HG03354 (cell line): ENCODE data around the gene NOVA2.

ENCODE experiments used
- ATAC-seq: cut with Tn5 transposase; IDR thresholded peaks from one replicate; pipeline ENCODE4 v1.9.1; 2021; ENCODE audit warnings: mild to moderate bottlenecking; ENCODE audit not compliant: unreplicated experiment, poor library complexity, severe bottlenecking

The NOVA2 gene

DNA sequence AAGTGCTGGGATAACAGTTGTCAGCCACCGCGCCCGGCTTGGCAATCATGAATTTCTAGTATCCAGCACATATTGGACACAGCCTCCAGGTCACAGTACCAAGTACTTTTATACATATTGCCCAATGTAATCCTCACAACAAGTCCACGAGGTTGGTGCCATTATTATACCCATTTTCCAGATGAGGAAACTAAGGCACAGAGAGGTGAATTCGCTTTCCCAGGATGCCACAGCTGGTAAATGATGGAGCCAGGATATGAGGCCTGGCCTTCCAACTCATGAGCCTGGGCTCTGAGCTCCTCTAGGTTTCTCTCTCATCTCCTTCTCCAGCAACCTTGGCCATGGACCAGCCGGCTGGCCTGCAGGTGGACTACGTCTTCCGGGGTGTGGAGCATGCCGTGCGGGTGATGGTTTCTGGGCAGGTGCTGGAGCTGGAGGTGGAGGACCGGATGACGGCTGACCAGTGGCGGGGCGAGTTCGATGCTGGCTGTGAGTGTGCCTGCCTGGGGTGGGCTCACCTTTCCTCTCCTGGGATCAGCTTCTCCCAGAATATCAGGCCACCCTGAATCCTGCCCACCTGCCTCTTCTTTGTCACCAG, 29.1 kb upstream of the NOVA2 start:
- no peak for ATAC-seq

DNA sequence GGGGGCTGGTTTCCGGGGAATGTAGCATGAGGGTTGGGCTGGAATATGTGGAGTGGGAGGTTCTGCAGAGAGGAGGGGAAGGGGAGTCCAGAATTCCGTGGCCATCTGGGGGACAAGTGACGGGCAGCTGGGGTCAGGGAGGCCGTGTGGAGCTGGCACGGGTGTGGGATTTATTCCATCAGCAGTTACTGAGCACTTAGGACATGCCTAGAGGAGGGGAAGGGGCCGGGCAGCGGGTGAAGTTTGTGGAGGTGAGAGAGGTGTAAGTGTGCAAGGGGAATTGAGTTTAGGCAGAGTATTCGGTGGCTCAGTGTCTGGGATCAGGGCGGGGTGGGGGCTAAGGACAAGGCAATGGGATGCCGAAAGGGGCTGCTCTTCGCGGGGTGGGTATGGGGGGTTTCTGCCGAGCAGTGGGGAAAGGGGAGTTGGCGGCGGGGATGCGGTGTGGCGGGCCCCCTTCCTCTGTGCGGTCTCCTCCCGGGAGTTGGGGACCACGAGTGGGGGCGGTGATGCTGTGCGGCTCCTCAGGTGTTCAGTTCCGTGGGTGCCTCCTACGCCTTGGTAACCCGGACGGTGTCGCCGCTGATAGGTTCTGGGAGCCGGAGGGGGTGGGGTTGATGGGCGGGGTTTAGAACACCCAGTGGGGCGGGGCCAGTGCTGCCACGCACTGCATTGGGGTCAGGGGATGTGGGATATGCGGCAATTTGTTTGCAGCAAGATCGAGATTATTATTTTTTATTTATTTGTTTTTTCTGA, 27.0 kb upstream of the NOVA2 start:
- no peak for ATAC-seq

DNA sequence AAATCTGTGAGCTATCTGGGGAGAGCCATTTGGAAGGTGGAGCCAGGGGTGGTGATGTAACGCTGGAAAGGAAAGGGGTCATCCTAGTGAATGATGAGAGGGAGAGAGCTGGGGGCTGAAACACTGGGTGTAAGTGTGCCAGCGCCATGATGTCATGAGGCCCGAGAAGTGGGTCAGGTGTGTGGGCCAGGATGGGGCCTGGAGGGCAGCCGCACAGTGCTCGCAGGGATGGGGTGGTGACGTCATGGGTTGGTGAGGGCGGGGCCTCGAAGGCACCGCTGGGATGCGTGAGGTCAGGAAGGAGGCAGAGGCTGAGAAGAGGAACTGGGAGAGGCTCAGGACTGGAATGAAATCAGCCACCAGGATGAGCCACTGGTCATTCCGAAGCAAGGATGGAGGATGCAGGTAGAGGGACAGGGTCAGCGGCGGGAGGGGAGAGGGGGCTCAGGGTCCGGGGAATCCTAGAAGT, 26.0 kb upstream of the NOVA2 start:
- no peak for ATAC-seq

DNA sequence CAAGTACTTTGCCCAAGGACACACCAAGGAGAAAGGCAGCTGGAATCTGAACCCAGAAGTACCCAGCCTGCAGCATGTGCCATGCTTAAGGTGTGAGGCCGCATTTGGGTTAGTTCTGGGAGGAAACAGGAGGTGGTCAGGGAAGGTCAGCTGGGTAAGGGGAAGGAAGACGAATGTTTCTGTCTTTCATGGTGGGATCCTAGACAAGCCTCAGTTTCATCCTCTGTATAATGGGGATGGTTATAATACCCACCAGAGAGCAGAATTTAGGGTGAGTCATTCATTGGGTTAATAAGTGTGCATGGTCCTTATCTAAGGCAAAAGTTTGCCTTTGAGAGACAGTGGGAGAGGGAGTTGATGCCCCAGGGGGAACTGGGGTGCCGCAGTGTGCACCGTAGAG, 25.2 kb upstream of the NOVA2 start:
- no peak for ATAC-seq

DNA sequence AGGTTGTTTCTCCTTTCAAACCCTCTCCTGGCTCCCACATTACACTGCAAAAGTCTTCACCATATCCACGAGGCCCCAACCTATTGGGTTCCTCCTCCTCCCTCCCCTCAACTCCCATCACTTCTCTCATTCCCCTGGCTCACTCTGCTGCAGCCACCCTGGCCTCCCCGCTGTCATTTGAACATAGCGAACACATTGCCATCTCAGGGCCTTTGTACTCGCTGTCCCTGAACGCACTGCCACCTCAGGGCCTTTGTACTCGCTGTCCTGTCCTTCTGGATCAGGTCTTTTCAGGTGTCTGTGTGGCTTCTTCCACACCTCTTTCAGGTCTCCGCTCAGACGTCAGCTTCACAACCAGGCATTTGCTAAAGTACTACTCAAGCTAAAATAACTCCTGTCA, 23.3 kb upstream of the NOVA2 start:
- no peak for ATAC-seq

DNA sequence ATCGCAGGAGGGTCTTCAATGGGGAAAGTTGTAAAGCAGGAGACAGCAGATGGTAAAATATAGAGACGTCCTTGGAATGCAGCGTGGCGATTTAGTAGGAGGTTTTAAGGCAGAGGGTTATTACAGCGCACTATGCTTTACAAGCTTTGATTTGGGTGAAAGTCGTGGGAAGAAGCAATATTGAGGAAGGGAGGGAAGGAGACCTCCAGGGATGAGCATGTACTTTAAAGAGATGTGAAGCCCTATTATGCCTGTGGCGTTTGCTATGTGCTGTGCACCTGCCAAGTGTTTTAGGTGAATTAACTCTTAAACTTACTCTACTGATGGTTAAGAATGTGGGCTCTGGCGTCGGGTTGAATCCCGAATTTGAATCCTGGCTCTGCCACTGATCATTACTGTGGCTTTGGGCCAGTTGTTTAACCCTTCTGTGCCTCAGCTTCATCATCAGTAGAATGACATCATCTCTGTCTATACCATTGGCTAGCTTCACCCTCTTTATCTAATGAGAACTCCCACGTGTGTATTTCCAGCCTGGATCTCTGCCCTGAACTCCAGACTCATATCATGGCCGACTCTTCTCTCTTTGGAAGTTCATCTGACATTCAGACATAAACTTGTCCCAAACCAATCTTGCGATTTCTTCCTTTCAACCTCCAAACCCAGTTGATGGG, 22.2 kb upstream of the NOVA2 start:
- ATAC-seq = no peak

DNA sequence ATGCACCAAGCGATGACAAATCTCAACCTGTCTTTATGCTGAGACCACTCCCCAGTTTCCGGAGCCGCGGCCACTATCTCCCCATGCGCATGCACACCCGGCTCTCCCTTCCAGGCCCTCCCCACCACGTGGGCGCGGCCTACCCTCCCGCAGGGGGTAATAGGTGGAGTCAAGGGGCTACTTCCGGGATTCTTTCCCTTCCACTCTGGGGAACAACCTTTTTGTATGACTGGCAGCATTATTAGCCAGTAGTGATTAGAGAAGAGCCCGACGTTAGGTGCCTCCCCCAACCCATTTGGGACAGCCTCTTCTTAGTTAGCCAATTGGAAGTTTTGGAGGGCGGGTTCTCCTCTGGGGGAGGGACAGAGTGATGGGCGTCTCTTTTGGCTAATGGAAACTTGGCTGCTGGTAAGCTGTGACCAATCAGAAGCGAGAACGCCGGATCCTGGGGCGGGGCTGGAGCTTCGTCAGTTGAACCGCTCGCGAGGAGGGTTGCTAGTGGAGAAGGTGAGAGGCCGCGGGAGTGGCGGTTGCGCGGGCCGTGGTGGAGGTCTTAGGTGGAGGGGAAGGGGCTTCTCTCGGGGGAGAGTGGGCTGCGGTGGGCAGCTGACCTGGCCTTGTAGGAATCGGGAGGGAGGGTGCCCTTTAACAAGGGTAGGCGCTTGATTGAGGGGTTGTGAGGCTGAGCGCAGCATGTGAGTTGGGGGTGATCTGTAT, 21.5 kb upstream of the NOVA2 start, which contains the start of gene CCDC61:
CCDC61 (plus strand) TSS at position 470 of the 717 bp plus-strand sequence. CDS start 7,552 bp downstream, outside the sequence.
- peak; percentile 94 for ATAC-seq

DNA sequence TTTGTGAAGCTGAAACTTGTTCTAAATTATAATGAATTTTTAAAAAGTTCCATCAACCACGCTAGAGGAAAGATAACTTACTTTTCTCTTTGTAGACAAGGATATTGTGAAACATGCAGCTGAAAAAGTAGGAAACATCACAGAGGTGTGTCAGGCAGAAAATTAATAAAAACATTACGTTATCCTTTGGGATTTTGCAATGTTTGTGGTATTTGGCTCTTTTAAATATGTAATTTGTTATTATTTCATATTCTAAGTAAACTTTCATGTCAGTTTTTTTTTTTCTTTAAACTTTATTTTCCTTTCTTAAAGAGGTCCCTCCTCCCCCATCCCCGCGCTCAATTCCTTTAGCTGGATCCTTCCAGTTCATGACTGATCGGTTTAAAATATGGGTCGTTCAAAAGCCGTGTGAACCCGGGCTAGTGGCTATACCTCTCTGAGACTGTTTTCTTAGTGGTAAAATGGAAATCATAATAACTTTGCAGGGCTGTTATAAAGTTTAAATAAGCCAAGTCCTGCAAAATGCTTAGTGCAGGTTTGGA, 20.9 kb upstream of the NOVA2 start:
- ATAC-seq = peak; percentile 4

DNA sequence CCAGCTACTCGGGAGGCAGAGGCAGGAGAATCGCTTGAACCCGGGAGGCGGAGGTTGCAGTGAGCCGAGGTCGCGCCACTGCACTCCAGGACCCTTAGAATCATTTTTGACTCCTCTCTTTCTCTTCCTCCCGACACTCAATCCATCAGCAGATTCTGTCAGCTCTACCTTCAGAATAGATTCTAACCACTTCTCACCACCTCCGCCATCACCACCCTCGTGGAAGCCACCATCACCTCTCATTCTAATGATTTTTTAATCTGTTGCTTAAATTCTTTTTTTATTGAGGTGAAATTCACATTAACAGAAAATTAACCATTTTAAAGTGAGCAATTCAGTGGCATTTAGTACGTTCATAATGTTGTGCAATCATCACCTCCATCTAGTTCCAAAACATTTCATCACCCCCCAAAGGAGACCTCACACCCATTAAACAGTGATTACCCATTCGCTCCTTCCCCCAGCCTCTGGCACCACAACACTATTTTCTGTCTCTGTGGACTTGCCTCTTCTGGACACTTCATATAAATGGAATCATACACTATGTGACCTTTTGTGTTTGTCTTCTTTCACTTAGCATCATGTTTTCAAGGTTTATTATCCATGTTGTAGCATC, 16.6 kb upstream of the NOVA2 start:
- ATAC-seq = no peak

DNA sequence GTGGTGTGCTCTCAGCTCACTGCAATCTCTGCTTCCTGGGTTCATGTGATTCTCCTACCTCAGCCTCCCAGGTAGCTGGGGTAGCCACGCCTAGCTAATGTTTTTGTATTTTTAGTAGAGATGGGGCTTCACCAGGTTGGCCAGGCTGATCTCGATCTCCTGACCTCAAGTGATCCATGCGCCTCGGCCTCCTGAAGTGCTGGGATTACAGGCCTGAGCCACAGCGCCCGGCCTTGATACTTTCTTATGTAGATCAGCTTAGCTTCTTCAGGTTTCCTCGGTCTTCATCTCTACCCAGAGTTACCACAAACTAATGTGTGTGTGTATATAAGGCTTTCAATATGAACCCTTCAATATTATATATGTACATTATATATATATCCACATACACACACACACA, 11.7 kb upstream of the NOVA2 start:
- ATAC-seq = no peak

DNA sequence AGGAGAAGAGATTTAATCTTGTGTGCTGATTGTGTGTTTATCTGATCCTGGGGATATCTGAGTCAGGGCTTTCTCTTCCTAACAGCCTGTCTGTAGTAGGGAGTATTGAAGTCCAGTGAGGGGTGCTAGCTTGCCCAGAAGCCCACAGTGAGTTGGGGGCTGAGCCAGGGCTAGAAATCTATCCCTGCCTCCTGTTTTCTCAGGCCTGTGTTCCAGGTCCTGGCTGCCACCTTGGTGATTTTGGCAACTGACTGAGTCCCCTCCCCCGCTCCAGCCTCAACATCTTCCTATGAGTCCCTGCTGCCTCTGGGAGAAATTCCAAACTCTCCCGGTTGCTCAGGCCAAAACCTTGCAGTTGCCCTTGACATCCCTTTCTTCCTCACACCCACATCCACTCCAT, 7.7 kb upstream of the NOVA2 start:
- ATAC-seq = no peak

DNA sequence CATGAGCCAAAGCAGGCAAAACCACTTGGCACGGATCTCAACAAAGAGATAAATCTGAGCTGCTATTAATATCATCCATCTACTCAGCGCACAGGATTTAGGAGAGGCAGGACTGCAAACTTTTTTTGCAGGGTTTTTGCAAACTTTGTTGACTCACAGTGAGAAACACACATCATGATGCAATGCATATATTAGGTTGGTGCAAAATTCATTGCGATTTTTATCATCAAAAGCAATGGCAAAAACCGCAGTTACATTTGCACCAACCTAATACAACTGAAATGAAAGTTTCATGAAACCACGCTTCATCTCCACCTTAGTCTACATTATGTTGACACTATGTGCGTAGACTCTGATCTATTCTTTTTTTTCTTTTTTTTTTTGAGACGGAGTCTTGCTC, 4.5 kb upstream of the NOVA2 start:
- no peak for ATAC-seq

DNA sequence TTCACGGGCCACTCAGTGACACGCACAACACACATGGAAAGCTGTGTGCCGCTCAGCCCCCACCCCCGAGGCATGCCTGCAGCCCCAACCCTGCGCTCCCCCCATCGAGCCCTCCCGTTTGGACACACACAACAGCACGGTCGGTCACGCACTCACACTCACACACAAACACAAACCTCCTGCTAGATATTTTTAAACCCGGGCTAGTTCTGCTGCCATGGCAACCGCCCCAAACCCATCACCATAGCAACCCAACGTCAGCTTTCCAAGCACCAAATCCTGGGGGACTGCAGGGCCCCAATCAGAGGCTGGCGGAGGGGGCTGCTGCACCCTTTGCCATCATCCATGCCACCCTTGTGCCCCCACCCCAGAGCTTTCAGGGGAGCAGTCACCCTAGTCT, 2.5 kb upstream of the NOVA2 start:
- ATAC-seq = no peak

DNA sequence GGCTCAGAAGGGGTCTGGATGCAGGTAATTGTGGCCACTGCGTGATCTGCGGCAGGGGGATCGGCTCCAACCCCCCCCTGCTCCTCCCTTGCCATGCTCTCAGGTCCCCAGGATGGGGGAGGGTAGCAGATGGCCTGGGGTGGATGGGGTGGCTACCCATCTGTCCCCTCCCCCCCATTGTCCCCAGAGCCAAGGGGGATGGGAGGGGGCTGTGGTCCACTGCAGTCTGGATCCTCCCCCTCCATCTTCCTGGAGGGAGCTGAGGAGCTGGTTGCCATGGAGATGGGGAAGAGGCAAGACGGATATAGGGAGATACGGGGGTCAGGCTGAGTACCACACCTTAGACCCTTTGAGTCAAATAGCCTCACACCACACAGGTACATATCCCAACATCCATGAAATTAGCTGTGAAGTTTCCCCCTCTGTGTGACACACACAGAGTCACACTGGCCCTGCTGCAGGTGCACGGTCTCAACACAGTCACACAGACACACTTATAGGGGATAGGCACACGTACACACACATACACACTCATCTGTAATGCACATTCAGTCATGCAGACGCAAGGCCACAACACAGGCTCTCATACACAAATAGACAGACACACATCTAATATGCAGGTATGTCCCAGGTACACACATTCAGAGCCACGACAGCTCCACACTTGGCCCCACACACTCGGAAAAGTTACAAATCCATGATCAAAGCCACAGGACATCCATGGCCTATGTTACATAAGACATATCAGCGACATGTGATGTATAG, 1.8 kb upstream of the NOVA2 start:
- no peak for ATAC-seq

DNA sequence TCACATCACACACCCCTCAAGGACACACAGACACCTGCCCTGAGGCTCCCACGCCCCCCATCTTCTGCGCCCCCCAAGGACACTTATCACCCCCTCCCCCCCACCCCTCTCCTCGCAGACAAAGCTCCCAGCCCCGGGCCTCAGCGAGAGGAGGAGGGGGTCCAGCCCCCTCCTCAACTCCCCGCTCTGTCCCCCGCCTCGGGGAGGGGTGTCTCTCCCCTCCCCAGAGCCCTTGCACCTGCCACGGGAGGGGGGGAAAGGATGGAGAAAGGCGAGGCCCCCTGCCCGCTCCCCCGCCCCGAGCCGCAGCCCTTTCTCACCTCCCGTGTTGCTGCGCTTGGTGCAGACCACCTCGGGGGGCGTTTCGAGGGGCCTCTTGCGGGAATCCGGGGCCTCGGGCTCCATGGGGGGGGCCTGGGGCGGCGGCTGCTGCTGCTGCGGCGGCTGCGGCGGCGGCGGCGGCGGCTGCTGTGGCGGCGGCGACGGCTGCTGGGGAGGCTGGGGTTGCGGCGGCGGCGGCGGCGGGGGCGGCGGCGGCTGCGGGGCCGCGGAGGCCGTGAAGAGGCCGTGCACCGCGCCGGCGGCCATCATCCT, 621 bp downstream of the NOVA2 start:
- no peak for ATAC-seq

DNA sequence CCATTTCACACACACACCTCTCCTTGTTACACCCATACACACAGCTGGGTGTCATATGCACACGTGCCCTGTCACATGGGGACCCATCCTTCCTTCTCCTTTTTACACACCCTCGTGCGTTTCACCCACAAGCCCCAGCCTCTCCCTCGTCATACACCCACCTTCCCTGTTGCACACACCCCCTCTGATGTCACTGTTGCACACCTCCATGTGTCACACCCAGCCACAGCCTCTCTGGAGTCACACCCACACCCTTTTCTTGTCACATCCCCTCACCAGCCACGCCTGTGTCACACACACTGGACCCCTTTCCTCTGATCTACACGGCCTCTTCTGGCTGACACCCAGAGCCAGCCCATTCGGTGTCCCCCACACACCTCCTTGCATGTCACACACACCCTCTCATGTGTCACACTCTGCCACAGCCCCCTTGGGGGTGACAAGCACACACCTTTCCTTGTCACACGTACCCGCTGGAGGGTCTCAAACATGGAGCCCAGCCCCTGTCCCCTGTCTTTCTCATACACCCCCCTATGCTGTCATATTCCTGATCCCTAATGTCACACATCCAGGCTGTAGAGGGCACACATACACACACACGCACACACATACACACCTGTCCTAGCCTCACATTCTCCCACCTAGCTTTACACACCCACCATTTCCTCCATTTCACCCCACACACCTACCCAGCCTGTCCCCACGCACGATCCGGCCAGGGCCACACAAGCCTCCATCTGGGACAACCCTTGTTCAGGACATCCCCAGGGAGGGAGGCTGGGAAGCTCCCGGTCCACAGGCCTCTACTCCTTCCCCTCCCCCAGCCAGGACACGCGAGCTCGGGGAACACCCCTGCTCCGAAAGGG, 1.4 kb downstream of the NOVA2 start:
- ATAC-seq = no peak

DNA sequence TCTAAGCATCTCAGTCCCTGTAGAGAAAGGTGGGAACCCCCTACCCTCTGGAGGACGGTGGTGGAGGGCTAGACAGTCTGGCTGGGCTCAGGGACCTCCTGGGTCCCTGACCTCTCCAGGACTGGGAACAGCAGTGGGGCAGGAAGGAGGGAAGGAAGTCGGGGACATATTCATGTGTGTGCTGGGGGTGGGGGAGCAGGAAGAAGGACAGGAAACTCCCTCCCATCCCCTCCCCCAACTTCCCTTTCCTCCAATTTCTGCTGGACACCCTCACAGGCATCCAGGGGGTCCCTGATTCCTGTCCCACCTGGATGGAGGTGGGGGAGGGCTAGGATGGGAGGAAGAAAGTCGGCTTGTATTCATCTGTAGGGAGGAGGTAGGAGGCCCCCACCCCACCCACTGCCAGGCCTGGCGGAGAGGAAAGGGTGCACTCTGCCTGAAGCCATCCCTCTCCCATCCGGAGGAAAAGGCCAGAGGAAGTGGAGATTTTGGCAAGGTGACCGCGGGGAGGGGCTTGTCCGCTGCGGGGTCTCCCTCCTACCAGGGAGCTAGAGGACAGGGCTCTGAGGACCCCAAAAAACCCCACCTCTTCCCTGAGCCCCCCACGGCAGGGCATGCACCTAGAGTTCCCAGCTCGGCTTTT, 2.3 kb downstream of the NOVA2 start:
- no peak for ATAC-seq
